Activated gamma-delta T cell treated with Interleukin-2 at 50 U/mL for 16 hours (primary cell): ENCODE results near the gene SAT2.
"Not testable (repeated sequence)": the region's sequence is repeated elsewhere in the genome, so short reads cannot be mapped to it uniquely, and the experiment has no call there.

Experiments used
- DNase-seq: peaks from one replicate; pipeline ENCODE4 v3.0.0-alpha.2; 2020

Gene SAT2

DNA sequence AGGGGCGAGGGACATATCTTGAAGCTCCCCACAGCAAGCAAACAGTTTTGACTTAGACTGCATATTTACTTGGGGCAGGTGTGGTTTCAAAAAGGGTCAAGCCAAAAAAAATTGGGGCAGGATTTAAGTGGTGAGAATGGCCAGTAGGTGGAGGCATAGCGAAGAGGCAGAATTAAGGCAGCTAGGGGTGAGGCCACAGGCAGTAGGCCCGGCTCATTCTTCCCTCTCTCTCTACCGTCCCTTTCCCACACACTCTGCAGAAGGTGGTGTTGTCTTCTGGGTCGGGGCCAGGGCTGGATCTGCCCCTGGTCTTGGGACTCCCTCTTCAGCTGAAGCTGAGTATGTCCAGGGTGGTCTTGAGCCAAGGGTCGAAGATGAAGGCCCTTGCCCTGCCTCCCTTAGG lies 4.9 kb upstream of the SAT2 start:
- no peak for DNase-seq

GRCh38 chr17:7631398-7632380 lies 4.1 kb upstream of the SAT2 start:
- DNase-seq: no peak

DNA sequence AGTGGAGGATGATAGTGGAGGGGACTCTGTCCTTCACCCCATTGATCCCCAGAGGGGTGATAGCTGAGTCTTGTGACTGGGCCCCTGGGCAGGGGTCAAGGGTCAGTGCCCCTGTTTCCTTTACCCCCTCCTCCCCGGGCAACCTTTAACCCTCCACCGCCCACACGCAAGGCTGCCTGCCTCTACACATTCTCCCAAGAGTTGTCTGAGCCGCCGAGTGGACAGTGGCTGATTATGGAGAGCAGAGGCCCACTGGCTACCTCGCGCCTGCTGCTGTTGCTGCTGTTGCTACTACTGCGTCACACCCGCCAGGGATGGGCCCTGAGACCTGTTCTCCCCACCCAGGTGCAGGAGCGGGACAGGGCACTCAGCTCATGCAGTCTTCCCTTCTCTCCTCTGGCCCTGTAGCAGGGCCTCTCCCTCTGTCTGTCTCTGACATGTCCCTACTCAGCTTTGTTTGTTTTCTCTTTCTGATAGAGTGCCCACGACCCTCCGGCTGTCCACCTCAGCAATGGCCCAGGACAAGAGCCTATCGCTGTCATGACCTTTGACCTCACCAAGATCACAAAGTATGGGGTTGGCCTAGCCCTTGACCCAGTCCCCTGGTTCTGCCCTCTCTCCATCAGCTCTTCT lies 2.4 kb upstream of the SAT2 start, which contains the start of gene SHBG:
SHBG (plus strand) TSS at position 197 of the 633 bp plus-strand sequence; CDS start at position 235, 38 bp downstream.
- DNase-seq: no peak

DNA sequence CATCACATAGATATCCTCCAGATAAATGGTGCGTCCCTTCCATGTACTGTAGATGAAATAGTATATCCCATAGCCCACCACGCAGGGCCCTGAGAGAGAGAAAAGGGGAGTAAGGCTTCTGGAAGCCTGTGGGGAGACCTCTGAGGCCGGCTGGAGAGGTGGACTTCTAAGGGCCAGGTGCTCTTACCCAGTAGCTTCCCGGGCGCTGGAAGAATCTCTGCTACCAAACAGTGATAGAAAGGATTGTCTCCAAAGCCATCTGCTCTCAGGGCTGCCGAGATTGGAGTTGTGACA lies 718 bp downstream of the SAT2 start:
- DNase-seq: no peak

GRCh38 chr17:7626307-7626706 lies 1.3 kb downstream of the SAT2 start:
- no peak for DNase-seq

GRCh38 chr17:7625749-7626148 lies 1.9 kb downstream of the SAT2 start:
- DNase-seq: not testable (repeated sequence)

GRCh38 chr17:7623661-7624060 lies 4.0 kb downstream of the SAT2 start:
- no peak for DNase-seq

DNA sequence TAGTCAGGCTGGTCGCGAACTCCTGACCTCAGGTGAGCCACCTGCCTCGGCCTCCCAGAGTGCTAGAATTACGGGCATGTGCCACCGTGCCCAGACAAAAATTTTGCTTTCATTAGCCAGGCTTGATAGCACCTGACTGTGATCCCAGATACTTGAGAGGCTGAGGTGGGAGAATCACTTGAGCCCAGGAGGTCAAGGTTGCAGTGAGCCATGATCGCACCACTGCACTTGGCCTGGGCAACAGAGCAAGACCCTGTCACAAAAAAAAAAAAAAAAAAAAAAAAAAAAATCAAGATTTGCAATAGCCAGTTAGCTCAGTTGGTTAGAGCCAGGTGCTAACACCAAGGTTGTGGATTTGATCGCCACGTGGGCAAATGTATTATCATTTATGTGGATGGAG lies 6.8 kb downstream of the SAT2 start:
- DNase-seq: no peak

GRCh38 chr17:7618608-7619007 lies 9.0 kb downstream of the SAT2 start:
- DNase-seq: no peak

DNA sequence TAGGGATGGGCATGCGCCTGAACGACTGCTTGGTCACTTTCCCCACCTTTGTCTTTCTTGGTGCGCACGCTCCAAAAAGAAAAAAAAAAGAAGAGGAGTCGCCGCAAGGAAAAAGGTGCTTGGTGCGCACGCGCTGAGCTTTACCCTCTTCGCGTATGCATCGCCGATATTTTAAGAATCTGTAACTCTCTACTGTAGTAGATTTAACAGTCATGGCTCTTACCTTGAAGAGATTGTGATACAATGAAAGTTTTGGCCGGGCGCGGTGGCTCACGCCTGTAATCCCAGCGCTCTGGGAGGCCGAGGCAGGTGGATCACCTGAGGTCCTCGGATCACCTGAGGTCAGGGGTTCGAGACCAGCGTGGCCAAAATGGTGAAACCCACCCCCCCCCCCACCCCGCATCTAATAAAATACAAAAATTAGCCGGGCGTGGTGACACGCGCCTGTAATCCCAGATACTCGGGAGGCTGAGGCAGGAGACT lies 12.3 kb downstream of the SAT2 start:
- no peak for DNase-seq

DNA sequence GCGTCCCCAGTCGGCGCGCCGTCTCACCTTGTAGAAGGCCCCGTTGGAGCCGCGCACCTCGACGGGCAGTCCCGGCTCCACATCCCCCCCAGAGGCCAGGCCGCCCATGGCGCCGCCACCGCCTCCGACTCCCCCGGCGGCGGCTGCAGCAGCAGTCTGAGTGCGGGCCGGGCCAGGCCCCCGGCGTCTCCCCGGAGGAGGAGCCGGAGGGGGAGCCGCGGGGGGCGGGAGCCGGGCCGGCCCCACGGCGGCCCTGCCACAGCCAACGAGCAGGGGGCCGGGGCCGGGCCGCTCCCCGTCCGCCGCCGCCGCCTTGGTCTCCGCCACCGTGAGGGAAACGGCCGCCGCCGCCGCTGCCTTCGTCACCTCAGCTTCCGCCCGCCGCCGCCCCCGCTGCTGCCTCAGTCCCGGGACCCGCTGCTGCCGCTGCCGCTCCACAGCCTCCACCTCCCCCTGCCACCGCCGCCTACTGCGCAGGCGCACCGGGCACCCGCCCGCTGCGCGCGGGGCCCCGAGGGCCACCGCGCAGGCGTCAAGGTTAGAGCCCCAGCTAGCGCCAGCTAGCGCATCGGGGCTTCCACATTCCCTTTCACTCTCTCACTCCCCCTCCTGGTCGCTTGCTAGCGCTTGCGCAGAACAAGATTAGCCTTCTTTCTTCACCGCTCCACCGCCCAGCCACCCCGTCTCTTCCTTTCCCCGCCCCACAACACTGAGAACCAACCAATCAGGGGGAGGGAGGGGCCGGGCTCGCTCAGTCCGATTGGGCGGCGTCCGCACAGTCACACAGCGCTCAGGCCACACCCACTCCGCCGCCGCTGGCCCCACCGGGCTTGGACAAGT lies 13.0 kb downstream of the SAT2 start, which contains the start of gene FXR2:
FXR2 (minus strand) TSS at position 473 of the 840 bp plus-strand sequence; CDS start at position 108, 365 bp downstream.
- peak; percentile 99 for DNase-seq

- no peak for DNase-seq
Observed at GRCh38 chr17:7613769-7614424, 13.7 kb downstream of the SAT2 start.

DNA sequence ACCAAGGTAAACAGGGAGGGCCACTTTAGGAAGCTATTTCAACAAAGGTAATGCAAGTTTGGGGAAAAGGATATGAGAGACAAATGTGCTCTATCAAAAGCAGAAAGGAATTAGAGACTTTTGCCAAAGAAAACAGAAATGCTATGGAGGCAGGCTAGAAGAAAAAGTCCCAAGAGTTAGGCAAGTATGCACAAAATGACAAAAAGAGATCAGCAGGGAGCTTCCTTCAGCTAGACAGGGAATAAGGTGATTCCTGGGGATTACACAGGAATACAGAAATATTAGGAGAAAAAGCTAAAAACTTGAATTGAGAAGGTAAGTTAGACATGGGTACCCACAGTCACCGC lies 15.4 kb downstream of the SAT2 start:
- no peak for DNase-seq

GRCh38 chr17:7611635-7612293 lies 15.9 kb downstream of the SAT2 start:
- no peak for DNase-seq

- DNase-seq: no peak
Observed at GRCh38 chr17:7610641-7611040, 17.0 kb downstream of the SAT2 start.

DNA sequence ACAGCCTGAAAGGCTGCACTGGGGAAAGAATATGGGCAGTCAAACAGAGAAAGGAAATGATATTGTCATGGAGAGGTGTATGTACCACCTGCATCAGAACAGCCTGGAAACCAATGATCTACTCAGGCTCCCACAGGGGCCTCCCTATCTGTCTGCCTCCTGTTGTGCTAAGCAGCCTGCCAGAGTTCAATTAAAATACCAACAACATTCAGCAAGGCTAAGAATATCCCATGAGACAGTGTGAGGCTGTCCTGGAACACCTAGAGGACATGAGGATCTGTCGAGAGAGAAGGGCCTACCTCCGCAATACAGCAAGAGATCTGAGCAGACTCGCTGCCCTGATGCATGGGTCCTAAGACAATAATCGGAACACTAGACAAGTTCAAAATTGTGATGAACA lies 21.3 kb downstream of the SAT2 start:
- DNase-seq: no peak

- DNase-seq: not testable (repeated sequence)
Observed at GRCh38 chr17:7597561-7597960, 30.1 kb downstream of the SAT2 start.

DNA sequence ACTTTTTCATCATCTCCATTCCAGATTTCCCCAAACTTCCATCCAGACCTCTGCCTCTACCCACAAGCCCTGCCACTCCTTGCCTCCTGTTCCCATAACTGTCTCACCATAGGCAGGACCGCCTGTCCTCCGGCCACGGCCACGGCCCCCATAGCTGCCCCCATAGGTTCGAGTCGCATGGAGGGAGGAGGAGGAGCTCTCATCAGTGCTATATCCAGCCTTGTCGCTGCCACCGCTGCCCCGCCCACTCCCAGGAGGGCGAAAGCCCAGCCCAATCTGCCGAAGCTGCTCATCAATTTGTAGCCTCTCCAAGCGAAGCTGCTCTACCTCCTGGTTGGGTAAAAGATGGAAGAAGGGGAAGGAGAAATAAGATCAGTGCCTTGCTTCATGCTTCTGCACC lies 34.3 kb downstream of the SAT2 start:
- no peak for DNase-seq

DNA sequence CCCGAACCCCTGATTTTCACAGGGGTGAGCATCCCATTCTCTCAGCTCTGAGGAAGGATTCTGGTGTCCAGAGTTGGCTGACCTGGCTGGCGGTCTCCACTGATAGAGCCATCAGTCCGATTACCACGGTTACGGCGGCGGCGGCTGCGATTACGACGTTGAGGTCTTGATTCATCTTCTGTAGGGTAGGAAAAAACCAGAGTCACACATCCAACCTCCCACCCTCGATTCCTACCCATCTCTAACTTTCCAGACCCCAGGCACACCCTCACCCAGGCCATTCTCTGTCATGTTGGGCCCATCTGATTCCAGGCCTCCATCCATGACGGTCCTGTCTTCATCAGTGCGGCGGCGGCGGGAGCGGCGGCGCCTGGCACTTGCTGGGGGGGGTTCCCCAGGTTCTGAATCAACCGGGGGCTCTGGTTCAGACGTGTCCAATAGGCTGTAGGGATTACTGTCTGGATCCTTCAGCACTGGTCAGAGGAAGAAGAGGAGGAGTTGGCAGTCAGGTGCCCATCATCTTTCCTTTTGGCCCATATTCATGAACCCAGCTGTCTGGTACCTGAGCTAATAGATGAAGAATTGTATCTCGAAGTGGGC lies 35.1 kb downstream of the SAT2 start:
- no peak for DNase-seq

DNA sequence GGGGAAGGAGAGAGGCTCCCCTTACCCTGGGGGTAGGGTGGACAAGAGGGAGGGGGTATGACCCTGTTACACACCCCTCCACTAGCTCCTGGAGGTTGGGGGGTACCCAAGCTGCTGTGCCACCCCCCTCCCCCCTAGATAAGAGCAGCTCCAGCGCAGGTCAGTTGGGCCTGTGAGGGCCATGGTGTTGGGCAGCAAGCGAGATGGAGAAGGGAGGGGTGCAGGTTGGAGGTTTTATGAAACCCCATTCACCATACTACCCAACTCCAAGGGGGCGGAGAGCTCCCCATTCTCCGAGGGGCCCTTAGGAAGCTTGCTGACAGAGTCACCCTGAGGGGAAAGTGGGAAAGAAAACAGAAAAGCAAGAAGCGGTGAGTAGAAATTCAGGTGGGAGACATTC lies 36.0 kb downstream of the SAT2 start:
- no peak for DNase-seq

- no peak for DNase-seq
Observed at GRCh38 chr17:7590743-7591142, 36.9 kb downstream of the SAT2 start.
